ENCODE measurements around the gene HRH1.
"Not testable (repeated sequence)": the region's sequence is repeated elsewhere in the genome, so short reads cannot be mapped to it uniquely, and the experiment has no call there.

HRH1 gene

DNA sequence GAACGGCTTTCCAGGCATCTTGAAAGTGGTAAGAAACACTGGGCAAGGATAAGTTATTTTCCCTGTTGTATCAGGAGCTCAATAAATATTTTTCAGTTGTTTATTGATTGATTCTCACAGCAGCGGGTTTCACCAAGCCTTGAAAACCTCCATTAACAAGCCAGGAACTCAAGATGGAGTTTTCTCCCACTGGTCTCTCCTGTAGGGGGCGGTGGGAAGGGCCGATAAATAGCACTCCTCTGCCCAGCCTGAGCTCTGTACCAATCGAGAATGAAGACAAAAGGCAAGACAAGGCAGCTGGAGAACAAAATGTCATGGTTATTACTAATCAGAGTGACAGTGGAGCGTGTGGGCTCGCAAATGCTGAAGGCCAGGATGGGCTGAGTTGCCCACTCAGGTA is 7.4 kb downstream of the HRH1 start:
- TF ChIP-seq EZH2phosphoT487 (IDR thresholded peaks at IDR 0.05; ENCODE audit: low read length): no peak
- TF ChIP-seq, protein P1, sequence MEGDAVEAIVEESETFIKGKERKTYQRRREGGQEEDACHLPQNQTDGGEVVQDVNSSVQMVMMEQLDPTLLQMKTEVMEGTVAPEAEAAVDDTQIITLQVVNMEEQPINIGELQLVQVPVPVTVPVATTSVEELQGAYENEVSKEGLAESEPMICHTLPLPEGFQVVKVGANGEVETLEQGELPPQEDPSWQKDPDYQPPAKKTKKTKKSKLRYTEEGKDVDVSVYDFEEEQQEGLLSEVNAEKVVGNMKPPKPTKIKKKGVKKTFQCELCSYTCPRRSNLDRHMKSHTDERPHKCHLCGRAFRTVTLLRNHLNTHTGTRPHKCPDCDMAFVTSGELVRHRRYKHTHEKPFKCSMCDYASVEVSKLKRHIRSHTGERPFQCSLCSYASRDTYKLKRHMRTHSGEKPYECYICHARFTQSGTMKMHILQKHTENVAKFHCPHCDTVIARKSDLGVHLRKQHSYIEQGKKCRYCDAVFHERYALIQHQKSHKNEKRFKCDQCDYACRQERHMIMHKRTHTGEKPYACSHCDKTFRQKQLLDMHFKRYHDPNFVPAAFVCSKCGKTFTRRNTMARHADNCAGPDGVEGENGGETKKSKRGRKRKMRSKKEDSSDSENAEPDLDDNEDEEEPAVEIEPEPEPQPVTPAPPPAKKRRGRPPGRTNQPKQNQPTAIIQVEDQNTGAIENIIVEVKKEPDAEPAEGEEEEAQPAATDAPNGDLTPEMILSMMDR (IDR thresholded peaks at IDR 0.05; ENCODE audit: low read length): no peak
- no peak for TF ChIP-seq EZH2 (optimal IDR thresholded peaks at IDR 0.05; ENCODE audit: low read depth, low read length)
- H3K9me3 ChIP-seq (replicated peaks; ENCODE audit: insufficient read depth, low read length): no peaks in the 10 kb centered on the region
- H3K4me2 ChIP-seq (ENCODE audit: low read depth, low read length): no peak overlapping the region
- no peaks in the 10 kb centered on the region for H3F3A ChIP-seq (ENCODE audit: insufficient read depth, low read length)
- H4K20me1 ChIP-seq (ENCODE audit: insufficient read depth, low read length): no peaks in the 10 kb centered on the region
- no peaks in the 10 kb centered on the region for H3K27me3 ChIP-seq (replicated peaks; ENCODE audit: insufficient read depth, low read length)
- H3K9ac ChIP-seq (ENCODE audit: low read length): no peak overlapping the region
- no peaks in the 10 kb centered on the region for H3K9me2 ChIP-seq (replicated peaks; ENCODE audit: insufficient read depth, low read length)
- no peaks in the 10 kb centered on the region for H3K4me1 ChIP-seq (ENCODE audit: low read length)
- no peak overlapping the region for H3K4me3 ChIP-seq (ENCODE audit: low read length)
- H3K27ac ChIP-seq (ENCODE audit: low read length): no peak overlapping the region
- H3K79me2 ChIP-seq (ENCODE audit: low read length): no peaks in the 10 kb centered on the region
- no peaks in the 10 kb centered on the region for H3K36me3 ChIP-seq (replicated peaks; ENCODE audit: insufficient read depth, low read length)
- no peak for DNase-seq
- H2AFZ ChIP-seq (ENCODE audit: low read length): no peak overlapping the region

DNA sequence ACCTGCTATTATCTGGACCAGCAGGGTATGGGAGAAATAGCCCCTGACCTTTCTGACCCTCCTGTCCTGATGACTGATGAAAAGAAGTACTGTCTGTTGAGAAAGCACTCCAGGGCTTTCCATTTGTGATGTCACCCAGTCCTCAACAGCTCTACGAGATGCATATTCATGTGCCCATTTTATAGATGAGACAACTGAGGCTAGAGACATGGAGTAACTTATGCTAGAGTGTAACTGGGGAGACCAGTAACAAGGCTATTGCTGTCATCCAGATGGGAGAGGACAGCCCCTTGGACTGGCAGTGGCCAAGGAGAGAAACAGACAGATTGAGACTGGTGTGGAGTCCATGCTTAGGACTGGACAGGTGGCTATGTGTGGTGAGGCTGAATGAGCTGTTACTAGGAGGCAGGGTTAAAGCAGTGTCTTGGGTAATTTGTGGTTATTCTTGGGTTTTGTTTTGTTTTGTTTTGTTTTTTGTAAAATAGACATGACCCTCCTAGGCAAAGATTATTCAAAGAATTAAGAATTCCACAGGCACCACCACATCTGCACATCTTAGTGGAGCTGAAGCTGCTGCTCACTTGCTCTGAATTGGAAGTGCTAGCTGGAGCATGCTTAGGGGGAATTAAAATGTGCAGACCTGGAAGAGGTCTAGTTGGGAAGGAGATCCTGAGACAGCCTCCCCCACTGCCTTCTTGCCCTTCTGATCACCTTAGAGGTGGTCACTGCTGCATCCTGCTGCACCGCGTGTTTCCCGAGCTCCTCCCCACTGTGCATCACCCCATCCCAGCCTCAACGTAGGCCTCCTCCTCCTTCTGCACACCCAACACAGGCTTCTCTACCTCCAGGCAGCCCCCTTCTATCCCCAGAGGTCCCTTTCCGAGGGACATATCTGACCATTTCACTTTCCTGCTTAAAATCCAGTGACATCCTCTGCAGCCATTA is 8.4 kb downstream of the HRH1 start:
- Histone ChIP-seq H3K4me2 (ENCODE audit: low read depth, low read length) (no peak overlapping the region), H3K27me3 (replicated peaks; ENCODE audit: insufficient read depth, low read length) (no peaks in the 10 kb centered on the region), H3K9me2 (replicated peaks; ENCODE audit: insufficient read depth, low read length) (no peaks in the 10 kb centered on the region), H3K4me1 (ENCODE audit: low read length) (no peaks in the 10 kb centered on the region), H3K27ac (ENCODE audit: low read length) (no peak overlapping the region), H3F3A (ENCODE audit: insufficient read depth, low read length) (no peaks in the 10 kb centered on the region), H2AFZ (ENCODE audit: low read length) (no peak overlapping the region), H4K20me1 (ENCODE audit: insufficient read depth, low read length) (no peaks in the 10 kb centered on the region), H3K9ac (ENCODE audit: low read length) (no peak overlapping the region), H3K9me3 (replicated peaks; ENCODE audit: insufficient read depth, low read length) (no peaks in the 10 kb centered on the region), H3K79me2 (ENCODE audit: low read length) (no peaks in the 10 kb centered on the region), H3K4me3 (ENCODE audit: low read length) (no peak overlapping the region), H3K36me3 (replicated peaks; ENCODE audit: insufficient read depth, low read length) (no peaks in the 10 kb centered on the region)
- TF ChIP-seq EZH2 (optimal IDR thresholded peaks at IDR 0.05; ENCODE audit: low read depth, low read length): no peak
- TF ChIP-seq EZH2phosphoT487 (IDR thresholded peaks at IDR 0.05; ENCODE audit: low read length): no peak
- TF ChIP-seq, protein P1 (IDR thresholded peaks at IDR 0.05; ENCODE audit: low read length): no peak
- no peak for DNase-seq

- Histone ChIP-seq H3K27me3 (replicated peaks; ENCODE audit: insufficient read depth, low read length) (no peaks in the 10 kb centered on the region), H2AFZ (ENCODE audit: low read length) (no peak overlapping the region), H3K4me3 (ENCODE audit: low read length) (no peak overlapping the region), H3K4me2 (ENCODE audit: low read depth, low read length) (no peak overlapping the region), H3K9ac (ENCODE audit: low read length) (no peak overlapping the region), H3K36me3 (replicated peaks; ENCODE audit: insufficient read depth, low read length) (no peaks in the 10 kb centered on the region), H3F3A (ENCODE audit: insufficient read depth, low read length) (no peaks in the 10 kb centered on the region), H4K20me1 (ENCODE audit: insufficient read depth, low read length) (no peaks in the 10 kb centered on the region), H3K9me2 (replicated peaks; ENCODE audit: insufficient read depth, low read length) (no peaks in the 10 kb centered on the region), H3K9me3 (replicated peaks; ENCODE audit: insufficient read depth, low read length) (no peaks in the 10 kb centered on the region), H3K27ac (ENCODE audit: low read length) (no peak overlapping the region), H3K79me2 (ENCODE audit: low read length) (no peaks in the 10 kb centered on the region), H3K4me1 (ENCODE audit: low read length) (no peaks in the 10 kb centered on the region)
- no peak for DNase-seq
- TF ChIP-seq EZH2phosphoT487 (IDR thresholded peaks at IDR 0.05; ENCODE audit: low read length): no peak
- no peak for TF ChIP-seq EZH2 (optimal IDR thresholded peaks at IDR 0.05; ENCODE audit: low read depth, low read length)
Measured at GRCh38 chr3:11164607-11165006, 10.3 kb downstream of the HRH1 start.

GRCh38 chr3:11165476-11165875 is 11.2 kb downstream of the HRH1 start:
- Histone ChIP-seq H3K27ac (ENCODE audit: low read length) (no peak overlapping the region), H3K36me3 (replicated peaks; ENCODE audit: insufficient read depth, low read length) (no peaks in the 10 kb centered on the region), H4K20me1 (ENCODE audit: insufficient read depth, low read length) (no peaks in the 10 kb centered on the region), H3K27me3 (replicated peaks; ENCODE audit: insufficient read depth, low read length) (no peaks in the 10 kb centered on the region), H3K9me3 (replicated peaks; ENCODE audit: insufficient read depth, low read length) (no peaks in the 10 kb centered on the region), H3K79me2 (ENCODE audit: low read length) (no peaks in the 10 kb centered on the region), H2AFZ (ENCODE audit: low read length) (no peak overlapping the region), H3K4me1 (ENCODE audit: low read length) (no peaks in the 10 kb centered on the region), H3K4me2 (ENCODE audit: low read depth, low read length) (no peak overlapping the region), H3F3A (ENCODE audit: insufficient read depth, low read length) (no peaks in the 10 kb centered on the region), H3K9ac (ENCODE audit: low read length) (no peak overlapping the region), H3K4me3 (ENCODE audit: low read length) (no peak overlapping the region), H3K9me2 (replicated peaks; ENCODE audit: insufficient read depth, low read length) (no peaks in the 10 kb centered on the region)
- TF ChIP-seq, protein P1 (IDR thresholded peaks at IDR 0.05; ENCODE audit: low read length): no peak
- TF ChIP-seq EZH2 (optimal IDR thresholded peaks at IDR 0.05; ENCODE audit: low read depth, low read length) (no peak), EZH2phosphoT487 (IDR thresholded peaks at IDR 0.05; ENCODE audit: low read length) (no peak)
- DNase-seq: no peak

DNA sequence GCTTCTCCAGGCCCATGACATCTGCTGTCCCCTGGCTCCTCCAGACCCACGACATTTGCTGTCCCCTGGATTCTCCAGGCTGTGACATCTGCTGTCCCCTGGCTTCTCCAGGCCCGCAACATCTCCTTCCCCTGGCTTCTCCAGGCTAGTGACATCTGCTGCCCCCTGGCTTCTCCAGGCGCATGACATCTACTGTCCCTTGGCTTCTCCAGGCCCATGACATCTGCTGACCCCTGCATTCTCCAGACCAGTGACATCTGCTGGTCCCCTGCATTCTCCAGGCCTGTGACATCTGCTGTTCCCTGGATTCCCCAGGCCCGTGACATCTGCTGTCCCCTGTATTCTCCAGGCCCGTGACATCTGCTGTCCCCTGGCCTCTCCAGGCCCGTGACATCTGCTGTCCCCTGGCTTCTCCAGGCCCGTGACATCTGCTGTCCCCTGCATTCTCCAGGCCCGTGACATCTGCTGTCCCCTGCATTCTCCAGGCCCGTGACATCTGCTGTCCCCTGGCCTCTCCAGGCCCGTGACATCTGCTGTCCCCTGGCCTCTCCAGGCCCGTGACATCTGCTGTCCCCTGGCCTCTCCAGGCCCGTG is 12.6 kb downstream of the HRH1 start:
- not testable (repeated sequence) for H3F3A ChIP-seq (ENCODE audit: insufficient read depth, low read length); H3K4me3 ChIP-seq (ENCODE audit: low read length); H2AFZ ChIP-seq (ENCODE audit: low read length); H3K36me3 ChIP-seq (replicated peaks; ENCODE audit: insufficient read depth, low read length); H3K4me2 ChIP-seq (ENCODE audit: low read depth, low read length); H3K27me3 ChIP-seq (replicated peaks; ENCODE audit: insufficient read depth, low read length); H3K9ac ChIP-seq (ENCODE audit: low read length); H3K9me2 ChIP-seq (replicated peaks; ENCODE audit: insufficient read depth, low read length); DNase-seq; H3K4me1 ChIP-seq (ENCODE audit: low read length); H3K27ac ChIP-seq (ENCODE audit: low read length); H3K9me3 ChIP-seq (replicated peaks; ENCODE audit: insufficient read depth, low read length); H3K79me2 ChIP-seq (ENCODE audit: low read length); H4K20me1 ChIP-seq (ENCODE audit: insufficient read depth, low read length)

Measured in MM.1S (cell line).